SK-N-SH treated with all-trans-retinoic acid at 6 μM for 48 hours (cell line): ENCODE data around the gene HDC.

Experiments used
- CREB5 ChIP-seq: fragments of 250-450 bp; sonication (Bioruptor Pico); IDR thresholded peaks from 2 replicates; pipeline ENCODE4 v1.5.1; 2020; ENCODE audit warnings: low read depth, mild to moderate bottlenecking, moderate library complexity
- ESRRG ChIP-seq: fragments of 250-450 bp; sonication (Bioruptor Pico); IDR thresholded peaks from 2 replicates; pipeline ENCODE4 v1.6.1; 2021; ENCODE audit warnings: mild to moderate bottlenecking

GRCh38 chr15:50218291-50218690 lies 47.2 kb downstream of the HDC start:
- no peak for TF ChIP-seq CREB5 (CRISPR knock-in tag)
- TF ChIP-seq ESRRG = no peak
